ENCODE results near the gene SCN2B. TPM values are rescaled to one million over a fixed set of nuclear protein-coding genes. Genes with fewer than 3 reads are reported as not detected.

Gene SCN2B
- total and polyA plus RNA-seq, 10 of the 15 experiments (the other 5 are each of a cell fraction or from before 2014, with no cell fraction given), result 0.01 TPM; not detected in 9

DNA sequence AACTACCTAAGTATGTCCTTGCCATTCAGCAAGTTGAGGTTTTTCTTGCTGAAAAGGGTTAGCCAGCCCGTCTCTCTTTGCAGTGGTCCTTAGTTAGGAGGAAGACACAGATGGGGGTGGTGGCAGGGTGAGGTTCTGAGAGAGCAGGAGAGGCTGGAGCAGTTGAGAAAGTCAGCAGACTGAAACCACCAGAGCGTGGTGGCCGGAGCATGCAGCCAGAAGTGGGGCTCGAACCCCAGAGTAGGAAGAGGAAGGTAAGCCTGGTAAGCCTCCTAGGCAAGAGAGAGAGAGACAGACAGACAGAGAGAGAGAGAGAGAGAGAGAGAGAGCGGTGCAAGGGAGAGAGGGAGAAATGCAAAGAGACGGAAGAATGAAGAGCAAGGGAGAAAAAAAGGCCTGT, 14.7 kb downstream of the SCN2B start (continued):
- TF ChIP-seq SRF (IDR thresholded peaks at IDR 0.05; ENCODE audit: low read depth in 2 of 2, low read length in 2 of 2) (no peak), EED (IDR thresholded peaks at IDR 0.05; ENCODE audit: low read depth) (no peak), TAF1 (IDR thresholded peaks at IDR 0.05; ENCODE audit: borderline replicate concordance, low read depth, low read length) (no peak)

DNA sequence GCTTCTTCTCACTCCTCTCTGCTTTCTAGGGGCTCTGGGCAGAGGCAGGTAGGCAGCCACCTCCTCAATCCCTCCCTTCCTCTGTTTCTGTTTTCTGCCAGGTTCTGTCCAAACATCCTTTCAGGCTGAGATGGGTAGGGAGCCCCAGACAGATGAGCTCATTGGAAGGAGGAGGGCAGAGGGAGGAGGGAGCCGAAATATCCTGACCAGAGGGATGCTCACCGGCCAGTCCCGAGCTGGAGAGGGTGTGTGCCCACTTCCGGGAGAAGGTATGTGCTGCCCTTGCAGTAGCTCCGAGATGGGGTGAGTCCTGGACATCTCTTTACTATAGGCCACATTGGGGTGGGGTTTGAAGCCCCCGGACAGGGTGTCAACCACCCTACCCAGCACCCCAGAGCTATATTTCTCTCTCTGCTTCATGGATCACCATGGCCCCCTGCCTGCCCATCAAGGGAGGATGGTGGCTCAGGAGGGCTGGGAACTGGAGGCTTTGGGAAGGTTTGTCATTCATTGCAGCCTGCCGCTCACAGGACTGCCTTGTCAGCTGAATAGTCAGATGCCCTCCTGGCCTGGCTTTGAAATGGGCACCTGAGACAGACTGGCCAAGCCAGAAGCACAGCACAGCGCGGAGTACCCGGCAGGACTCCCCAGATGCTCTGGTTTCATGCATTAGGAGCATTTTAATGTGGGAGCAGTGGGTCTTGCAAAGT, 19.1 kb downstream of the SCN2B start:
- TF ChIP-seq, protein P1, sequence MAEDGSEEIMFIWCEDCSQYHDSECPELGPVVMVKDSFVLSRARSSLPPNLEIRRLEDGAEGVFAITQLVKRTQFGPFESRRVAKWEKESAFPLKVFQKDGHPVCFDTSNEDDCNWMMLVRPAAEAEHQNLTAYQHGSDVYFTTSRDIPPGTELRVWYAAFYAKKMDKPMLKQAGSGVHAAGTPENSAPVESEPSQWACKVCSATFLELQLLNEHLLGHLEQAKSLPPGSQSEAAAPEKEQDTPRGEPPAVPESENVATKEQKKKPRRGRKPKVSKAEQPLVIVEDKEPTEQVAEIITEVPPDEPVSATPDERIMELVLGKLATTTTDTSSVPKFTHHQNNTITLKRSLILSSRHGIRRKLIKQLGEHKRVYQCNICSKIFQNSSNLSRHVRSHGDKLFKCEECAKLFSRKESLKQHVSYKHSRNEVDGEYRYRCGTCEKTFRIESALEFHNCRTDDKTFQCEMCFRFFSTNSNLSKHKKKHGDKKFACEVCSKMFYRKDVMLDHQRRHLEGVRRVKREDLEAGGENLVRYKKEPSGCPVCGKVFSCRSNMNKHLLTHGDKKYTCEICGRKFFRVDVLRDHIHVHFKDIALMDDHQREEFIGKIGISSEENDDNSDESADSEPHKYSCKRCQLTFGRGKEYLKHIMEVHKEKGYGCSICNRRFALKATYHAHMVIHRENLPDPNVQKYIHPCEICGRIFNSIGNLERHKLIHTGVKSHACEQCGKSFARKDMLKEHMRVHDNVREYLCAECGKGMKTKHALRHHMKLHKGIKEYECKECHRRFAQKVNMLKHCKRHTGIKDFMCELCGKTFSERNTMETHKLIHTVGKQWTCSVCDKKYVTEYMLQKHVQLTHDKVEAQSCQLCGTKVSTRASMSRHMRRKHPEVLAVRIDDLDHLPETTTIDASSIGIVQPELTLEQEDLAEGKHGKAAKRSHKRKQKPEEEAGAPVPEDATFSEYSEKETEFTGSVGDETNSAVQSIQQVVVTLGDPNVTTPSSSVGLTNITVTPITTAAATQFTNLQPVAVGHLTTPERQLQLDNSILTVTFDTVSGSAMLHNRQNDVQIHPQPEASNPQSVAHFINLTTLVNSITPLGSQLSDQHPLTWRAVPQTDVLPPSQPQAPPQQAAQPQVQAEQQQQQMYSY (CRISPR knock-in tag; IDR thresholded peaks at IDR 0.05), result no peak
- TF ChIP-seq, protein P2, sequence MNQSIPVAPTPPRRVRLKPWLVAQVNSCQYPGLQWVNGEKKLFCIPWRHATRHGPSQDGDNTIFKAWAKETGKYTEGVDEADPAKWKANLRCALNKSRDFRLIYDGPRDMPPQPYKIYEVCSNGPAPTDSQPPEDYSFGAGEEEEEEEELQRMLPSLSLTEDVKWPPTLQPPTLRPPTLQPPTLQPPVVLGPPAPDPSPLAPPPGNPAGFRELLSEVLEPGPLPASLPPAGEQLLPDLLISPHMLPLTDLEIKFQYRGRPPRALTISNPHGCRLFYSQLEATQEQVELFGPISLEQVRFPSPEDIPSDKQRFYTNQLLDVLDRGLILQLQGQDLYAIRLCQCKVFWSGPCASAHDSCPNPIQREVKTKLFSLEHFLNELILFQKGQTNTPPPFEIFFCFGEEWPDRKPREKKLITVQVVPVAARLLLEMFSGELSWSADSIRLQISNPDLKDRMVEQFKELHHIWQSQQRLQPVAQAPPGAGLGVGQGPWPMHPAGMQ (IDR thresholded peaks at IDR 0.05; ENCODE audit: borderline replicate concordance), result no peak
- TF ChIP-seq SREBF2 (IDR thresholded peaks at IDR 0.05; ENCODE audit: low read length), result no peak
- TF ChIP-seq FOXK2 (IDR thresholded peaks at IDR 0.05), result no peak
- 9% methylated on average over 10 of the region's 10 CpGs for WGBS (ENCODE audit: insufficient coverage, insufficient replicate concordance, low lambda C conversion rate, missing lambda C conversion rate)

More for the DNA sequence above, 19.1 kb downstream of the SCN2B start:
- DNase-seq (ENCODE audit: low read depth, low spot score) (no peak), FAIRE-seq (no peak), ATAC-seq (no peak)
- H3K79me2 ChIP-seq (ENCODE audit: control insufficient read depth, insufficient read depth, low read length), result no peaks in the 10 kb centered on the region
- H3K36me3 ChIP-seq (ENCODE audit: control insufficient read depth in 2 of 2, insufficient read depth in 2 of 2, low read length in 1 of 2), result no peaks in the 10 kb centered on the region
- SMC1A ChIA-PET (ENCODE audit: uncharacterized antibody, unreplicated experiment), result interaction anchor here (1.4 kb wide), 1 partner anchor 106 kb away, joined by 4 read pairs; no protein-coding TSS in a partner anchor
- no peak overlapping the region for H3K27ac ChIP-seq (ENCODE audit: control insufficient read depth, insufficient read depth)
- intact Hi-C loops (cut with micrococcal nuclease; ENCODE audit: unreplicated experiment) (no loop called here), in situ Hi-C loops (cut with MboI) (no loop called here)
- H2AFZ ChIP-seq (ENCODE audit: control insufficient read depth, low read depth, low read length), result no peak overlapping the region
- H3K9me3 ChIP-seq (replicated peaks; ENCODE audit: control insufficient read depth, insufficient read depth, low read length), result no peaks in the 10 kb centered on the region
- RAD21 ChIA-PET (ENCODE audit: unreplicated experiment), result no interaction called here
- no TSS peak for BruUV-seq (replicated peaks)
- no peak overlapping the region for H3K9ac ChIP-seq (ENCODE audit: control insufficient read depth, insufficient read depth, low read length)
- peaks cover 20 to 25% of the 10 kb centered on the region in 2 experiments for H3K27me3 ChIP-seq (replicated peaks in 1 of 2; ENCODE audit: control insufficient read depth in 2 of 2, insufficient read depth in 2 of 2, low read length in 1 of 2)
- no peaks in the 10 kb centered on the region for H3K4me1 ChIP-seq (ENCODE audit: control insufficient read depth, insufficient read depth, low read length)
- CTCF ChIA-PET, result interaction anchor here (0.7 to 4.8 kb wide), 4 partner anchors 10 to 210 kb away, joined by 3 to 37 read pairs (median 12); no protein-coding TSS in a partner anchor
- POLR2A ChIA-PET, result no interaction called here
- no peak overlapping the region for H3K4me2 ChIP-seq (ENCODE audit: control insufficient read depth, insufficient read depth)
- no peak overlapping the region for H3K4me3 ChIP-seq
- H4K20me1 ChIP-seq (ENCODE audit: control insufficient read depth, insufficient read depth), result no peaks in the 10 kb centered on the region
